ENCODE data around the gene ATAD3C. TPM values are rescaled to one million over a fixed set of nuclear protein-coding genes. Genes with fewer than 3 reads are reported as not detected.

ATAD3C gene
- 0.14 TPM in 1 of 2 replicates, not detected in the other for total RNA-seq

GRCh38 chr1:1449099-1449739 is at the start of gene ATAD3C:
ATAD3C (plus strand) TSS chr1:1449689; CDS start chr1:1450684, 995 bp downstream.

GRCh38 chr1:1406821-1407635 is 42.5 kb upstream of the ATAD3C start, which contains the start of gene MRPL20:
MRPL20 (minus strand) TSS chr1:1407293; CDS start chr1:1407217, 76 bp downstream.

GRCh38 chr1:1421147-1421906 is 28.2 kb upstream of the ATAD3C start, which contains the start of gene ANKRD65:
ANKRD65 (minus strand) TSS chr1:1421276; CDS start chr1:1421005, 271 bp downstream.

GRCh38 chr1:1435106-1435903 is 14.2 kb upstream of the ATAD3C start, which contains the start of gene VWA1:
VWA1 (plus strand) TSS chr1:1435690; CDS start chr1:1435749, 59 bp downstream.

GRCh38 chr1:1471389-1472052 is 22.0 kb downstream of the ATAD3C start, which contains the start of gene ATAD3B:
ATAD3B (plus strand) TSS chr1:1471765; CDS start chr1:1471885, 120 bp downstream.

GRCh38 chr1:1511533-1512285 is 62.2 kb downstream of the ATAD3C start, which contains the start of gene ATAD3A:
ATAD3A (plus strand) TSS chr1:1512162; CDS start chr1:1512269, 107 bp downstream.

Other genes starting within 250 kb of the ATAD3C start
- 0.63 and 0.98 TPM in 2 replicates for gene TNFRSF18, start 243.1 kb upstream of the ATAD3C start, total RNA-seq
- not detected in 2 replicates for gene TNFRSF4, start 235.5 kb upstream of the ATAD3C start, total RNA-seq
- 130 TPM in 2 replicates for gene SDF4, start 217.7 kb upstream of the ATAD3C start, total RNA-seq
- gene B3GALT6, start 217.5 kb upstream of the ATAD3C start, total RNA-seq, result 23.6 and 24.7 TPM in 2 replicates
- gene C1QTNF12, start 203.0 kb upstream of the ATAD3C start, total RNA-seq, result 0.71 and 1.1 TPM in 2 replicates
- 43.3 and 56.1 TPM in 2 replicates for gene UBE2J2, start 175.8 kb upstream of the ATAD3C start, total RNA-seq
- gene SCNN1D, start 169.3 kb upstream of the ATAD3C start, total RNA-seq, result 0.09 and 0.21 TPM in 2 replicates
- gene ACAP3, start 141.8 kb upstream of the ATAD3C start, total RNA-seq, result 33.2 and 37.7 TPM in 2 replicates
- gene PUSL1, start 141.1 kb upstream of the ATAD3C start, total RNA-seq, result 63.3 and 72.2 TPM in 2 replicates
- gene INTS11, start 125.0 kb upstream of the ATAD3C start, total RNA-seq, result 72.1 and 85.8 TPM in 2 replicates
- gene CPTP, start 124.9 kb upstream of the ATAD3C start, total RNA-seq, result 41.8 and 48.7 TPM in 2 replicates
- gene TAS1R3, start 118.4 kb upstream of the ATAD3C start, total RNA-seq, result 0.05 and 0.07 TPM in 2 replicates
- 81.8 and 99.3 TPM in 2 replicates for gene DVL1, start 100.3 kb upstream of the ATAD3C start, total RNA-seq
- gene MXRA8, start 91.1 kb upstream of the ATAD3C start, total RNA-seq, result 1.6 and 4.9 TPM in 2 replicates
- gene AURKAIP1, start 74.5 kb upstream of the ATAD3C start, total RNA-seq, result 213 and 230 TPM in 2 replicates
- gene CCNL2, start 50.4 kb upstream of the ATAD3C start, total RNA-seq, result 48.4 and 60.6 TPM in 2 replicates
- 173 and 184 TPM in 2 replicates for gene MRPL20, start 42.4 kb upstream of the ATAD3C start, total RNA-seq
- 21.4 and 24.3 TPM in 2 replicates for gene ANKRD65, start 28.4 kb upstream of the ATAD3C start, total RNA-seq
- gene VWA1, start 14.0 kb upstream of the ATAD3C start, total RNA-seq, result 91.6 and 96.3 TPM in 2 replicates
- gene ATAD3B, start 22.1 kb downstream of the ATAD3C start, total RNA-seq, result 30.3 and 34.1 TPM in 2 replicates
- 56.8 and 65.5 TPM in 2 replicates for gene ATAD3A, start 62.5 kb downstream of the ATAD3C start, total RNA-seq
- gene TMEM240, start 90.9 kb downstream of the ATAD3C start, total RNA-seq, result 0.23 and 0.35 TPM in 2 replicates
- 103 and 113 TPM in 2 replicates for gene SSU72, start 125.2 kb downstream of the ATAD3C start, total RNA-seq
- 5.6 and 7.5 TPM in 2 replicates for gene FNDC10, start 150.4 kb downstream of the ATAD3C start, total RNA-seq
- 39.2 and 41.9 TPM in 2 replicates for gene MIB2, start 165.8 kb downstream of the ATAD3C start, total RNA-seq
- 0.79 and 1.5 TPM in 2 replicates for gene MMP23B, start 182.5 kb downstream of the ATAD3C start, total RNA-seq
- 7.3 and 13.4 TPM in 2 replicates for gene CDK11B, start 209.3 kb downstream of the ATAD3C start, total RNA-seq
- gene SLC35E2B, start 243.1 kb downstream of the ATAD3C start, total RNA-seq, result 8.0 and 14.0 TPM in 2 replicates